Peyer's patch (tissue), 4 donors: ENCODE results near the gene PIWIL4.

ENCODE experiments used
- POLR2A ChIP-seq, 2 donors: fragments of 450-650 bp; IDR thresholded peaks; one replicate each; pipeline ENCODE4 v1.5.1; 2017; ENCODE audit warnings: antibody characterized with exemption in 2 of 2, mild to moderate bottlenecking in 2 of 2, moderate library complexity in 2 of 2
- TF ChIP-seq, protein P1 (sequence below), 6 experiments: fragments of 450-650 bp in 4 of 6; fragments of 200-600 bp in 2 of 6; sonication (generic) in 1 of 6; IDR thresholded peaks; one replicate each; pipeline ENCODE4 v1.5.1; 2017 to 2019; ENCODE audit warnings: antibody characterized with exemption in 6 of 6, mild to moderate bottlenecking in 3 of 6, moderate library complexity in 1 of 6

DNA sequence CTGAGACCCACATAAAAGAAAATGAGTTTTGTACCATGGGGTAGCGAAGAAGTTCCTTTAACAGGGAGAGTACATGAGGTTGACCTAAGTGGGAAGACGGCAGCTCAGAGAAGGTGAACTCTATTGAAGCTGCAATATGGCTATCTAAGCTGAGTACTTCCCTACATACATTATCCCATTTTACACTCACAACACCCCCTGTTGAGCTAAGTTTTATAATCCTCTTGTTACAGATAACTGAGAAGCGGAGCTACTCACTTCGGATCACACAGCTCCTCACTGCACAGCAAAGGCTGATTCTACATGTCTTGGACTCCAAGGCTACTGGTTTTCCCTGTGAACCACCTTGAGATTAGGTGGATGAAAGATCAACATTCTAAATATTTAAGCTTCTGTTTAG lies 8.2 kb upstream of the PIWIL4 start:
- TF ChIP-seq, protein P1, sequence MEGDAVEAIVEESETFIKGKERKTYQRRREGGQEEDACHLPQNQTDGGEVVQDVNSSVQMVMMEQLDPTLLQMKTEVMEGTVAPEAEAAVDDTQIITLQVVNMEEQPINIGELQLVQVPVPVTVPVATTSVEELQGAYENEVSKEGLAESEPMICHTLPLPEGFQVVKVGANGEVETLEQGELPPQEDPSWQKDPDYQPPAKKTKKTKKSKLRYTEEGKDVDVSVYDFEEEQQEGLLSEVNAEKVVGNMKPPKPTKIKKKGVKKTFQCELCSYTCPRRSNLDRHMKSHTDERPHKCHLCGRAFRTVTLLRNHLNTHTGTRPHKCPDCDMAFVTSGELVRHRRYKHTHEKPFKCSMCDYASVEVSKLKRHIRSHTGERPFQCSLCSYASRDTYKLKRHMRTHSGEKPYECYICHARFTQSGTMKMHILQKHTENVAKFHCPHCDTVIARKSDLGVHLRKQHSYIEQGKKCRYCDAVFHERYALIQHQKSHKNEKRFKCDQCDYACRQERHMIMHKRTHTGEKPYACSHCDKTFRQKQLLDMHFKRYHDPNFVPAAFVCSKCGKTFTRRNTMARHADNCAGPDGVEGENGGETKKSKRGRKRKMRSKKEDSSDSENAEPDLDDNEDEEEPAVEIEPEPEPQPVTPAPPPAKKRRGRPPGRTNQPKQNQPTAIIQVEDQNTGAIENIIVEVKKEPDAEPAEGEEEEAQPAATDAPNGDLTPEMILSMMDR (IDR thresholded peaks at IDR 0.05): no peak
- no peak for TF ChIP-seq POLR2A (IDR thresholded peaks at IDR 0.05)
